Panc1 (cell line): ENCODE data around the gene EMC9. TPM values are rescaled to one million over a fixed set of nuclear protein-coding genes. Genes with fewer than 3 reads are reported as not detected.

Source experiments
- ATAC-seq: fragments of 200-7000 bp; cut with Tn5 transposase; 2 replicates; pipeline ENCODE4 v1.9.1; 2020; ENCODE audit warnings: mild to moderate bottlenecking, moderate library complexity
- BruUV-seq: library from RNA; stranded (reverse); fragments of 400-500 nt; replicated peaks from 2 replicates; lab custom pipeline; 2021; lab: Mats Ljungman, UMichigan
- CTCF ChIA-PET: fragments of 300-600 bp; sonication (Branson Sonifier 250); formaldehyde crosslinking; loops from one replicate; lab custom pipeline; 2022; ENCODE audit warnings: antibody characterized with exemption; lab: Charles Lee
- POLR2A ChIA-PET: fragments of 300-600 bp; sonication (Branson Sonifier 250); formaldehyde crosslinking; loops from one replicate; lab custom pipeline; 2022; ENCODE audit warnings: antibody characterized with exemption; lab: Charles Lee
- DNase-seq: peaks from one replicate; pipeline ENCODE4 v3.0.0-alpha.2; 2010; ENCODE audit warnings: low read depth, low spot score
- H3K27ac ChIP-seq: 2 replicates; pipeline ENCODE4 v1.5.1; 2011; ENCODE audit warnings: mild to moderate bottlenecking, low read length, inconsistent platforms
- H3K27me3 ChIP-seq: fragments of 200-500 bp; sonication (Bioruptor generic); 2 replicates; pipeline ENCODE4 v1.6.0; 2014; ENCODE audit warnings: low read length, inconsistent platforms; ENCODE audit not compliant: control insufficient read depth, insufficient read depth
- H3K36me3 ChIP-seq: fragments of 200-500 bp; sonication (Bioruptor generic); 2 replicates; pipeline ENCODE4 v1.5.1; 2014; ENCODE audit warnings: inconsistent platforms, mild to moderate bottlenecking, low read length, moderate library complexity; ENCODE audit not compliant: control insufficient read depth, insufficient read depth
- H3K4me1 ChIP-seq: 2 replicates; pipeline ENCODE4 v1.5.1; 2011; ENCODE audit warnings: inconsistent platforms, mild to moderate bottlenecking, low read length, moderate library complexity; ENCODE audit not compliant: control insufficient read depth, insufficient read depth
- H3K4me3 ChIP-seq, 2 experiments: 2 replicates each; pipeline ENCODE4 v1.5.1; 2011 to 2012; ENCODE audit warnings: low read depth in 2 of 2, low read length in 2 of 2, mild to moderate bottlenecking in 2 of 2, inconsistent platforms in 1 of 2, moderate library complexity in 1 of 2
- H3K9me3 ChIP-seq: fragments of 200-500 bp; sonication (Bioruptor generic); 2 replicates; pipeline ENCODE4 v1.5.1; 2014; ENCODE audit warnings: low read depth, mild to moderate bottlenecking, inconsistent platforms, low read length, moderate library complexity; ENCODE audit not compliant: control insufficient read depth, insufficient read depth
- POLR2AphosphoS5 ChIP-seq: IDR thresholded peaks from 2 replicates; pipeline ENCODE4 v1.6.1; 2012; ENCODE audit warnings: mild to moderate bottlenecking, low read depth, low read length, moderate library complexity
- REST ChIP-seq, 2 experiments: IDR thresholded peaks; 2 replicates each; pipeline ENCODE4 v1.6.1; 2011 to 2012; ENCODE audit warnings: low read depth in 2 of 2, control low read depth in 1 of 2, low read length in 1 of 2, mild to moderate bottlenecking in 1 of 2, moderate library complexity in 1 of 2; ENCODE audit not compliant: insufficient read depth in 1 of 2
- SIN3A ChIP-seq: IDR thresholded peaks from 2 replicates; pipeline ENCODE4 v1.6.1; 2012; ENCODE audit warnings: low read depth, mild to moderate bottlenecking, low read length, moderate library complexity, borderline replicate concordance; ENCODE audit not compliant: insufficient read depth
- TCF7L2 ChIP-seq: IDR thresholded peaks from 2 replicates; pipeline ENCODE4 v1.6.1; 2011; ENCODE audit warnings: mild to moderate bottlenecking, low read depth, low read length, inconsistent platforms
- in situ Hi-C: cut with HindIII; loops from 2 replicates; pipeline ENCODE4 v1.10.0; 2016; ENCODE audit warnings: low sequenced_read_pairs, low pct_unique_long_range_greater_than_20kb
- intact Hi-C: fragments of 100-400 bp; cut with micrococcal nuclease; formaldehyde crosslinking; loops from one replicate; pipeline ENCODE4 v1.10.0; 2022; ENCODE audit not compliant: unreplicated experiment
- total RNA-seq: library from RNA; stranded (reverse); gene quantifications from one replicate; pipeline ENCODE4 v1.2.1, GENCODE V29; 2021; ENCODE audit not compliant: unreplicated experiment
- TF ChIP-seq, protein P1 (sequence below): fragments of 450-650 bp; IDR thresholded peaks from 2 replicates; pipeline ENCODE4 v1.5.1; 2017; ENCODE audit warnings: mild to moderate bottlenecking

Gene EMC9
- total RNA-seq, 1 experiment from 2014 or later: 42.5 TPM

DNA sequence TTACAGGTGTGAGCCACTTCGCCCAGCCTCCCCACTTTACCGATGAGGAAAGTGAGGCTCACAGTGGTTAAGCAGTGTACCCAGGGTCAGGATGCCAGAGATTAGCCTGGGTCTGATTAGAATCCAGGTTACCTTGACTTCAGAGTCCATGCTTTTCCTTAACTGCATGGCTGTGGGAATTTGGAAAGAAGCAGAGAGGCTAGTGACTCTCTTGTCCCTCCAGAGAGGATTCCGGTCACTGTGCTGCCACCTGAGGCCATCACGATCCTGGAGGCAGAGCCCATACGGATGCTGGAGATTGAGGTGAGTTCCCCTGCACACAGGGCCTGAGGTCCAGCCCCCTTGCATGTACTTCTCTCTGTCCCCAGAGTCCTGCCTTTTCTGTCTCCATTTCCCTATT lies 35.2 kb upstream of the EMC9 start:
- Histone ChIP-seq H3K9me3 (no peaks in the 10 kb centered on the region), H3K27ac (no peak overlapping the region), H3K36me3 (no peaks in the 10 kb centered on the region), H3K4me1 (no peaks in the 10 kb centered on the region; the same call in 1 of the 2 replicates), H3K27me3 (no peaks in the 10 kb centered on the region), H3K4me3 (no peak overlapping the region)
- ChIA-PET CTCF (no interaction called here), POLR2A (no interaction called here)
- no peak for ATAC-seq
- in situ Hi-C loops: no loop called here
- no peak for DNase-seq
- no TSS peak for BruUV-seq
- no peak for TF ChIP-seq SIN3A
- TF ChIP-seq REST (IDR thresholded peaks at IDR 0.05; ENCODE audit: insufficient read depth in 1 of 2, low read depth in 2 of 2, low read length in 1 of 2): no peak
- intact Hi-C loops: no loop called here

- Histone ChIP-seq H3K27me3 (no peaks in the 10 kb centered on the region), H3K36me3 (no peaks in the 10 kb centered on the region), H3K27ac (no peak overlapping the region), H3K4me3 (no peak overlapping the region; a peak in 1 of 4 replicates), H3K4me1 (no peaks in the 10 kb centered on the region; the same call in 1 of the 2 replicates), H3K9me3 (no peaks in the 10 kb centered on the region)
- ChIA-PET POLR2A (no interaction called here), CTCF (no interaction called here)
- intact Hi-C loops (no loop called here), in situ Hi-C loops (no loop called here)
- ATAC-seq: no peak
- TF ChIP-seq SIN3A: no peak
- no peak for DNase-seq
- no TSS peak for BruUV-seq
Measured at GRCh38 chr14:24172871-24173281, 31.5 kb upstream of the EMC9 start.

GRCh38 chr14:24172261-24172860 lies 31.0 kb upstream of the EMC9 start:
- ATAC-seq (no peak), DNase-seq (no peak)
- Histone ChIP-seq H3K9me3 (no peaks in the 10 kb centered on the region), H3K27ac (no peak overlapping the region), H3K36me3 (no peaks in the 10 kb centered on the region), H3K27me3 (no peaks in the 10 kb centered on the region), H3K4me3 (peak overlapping the region in 1 of 2 experiments; percentile 16; a peak in 1 of 4 replicates), H3K4me1 (no peaks in the 10 kb centered on the region)
- POLR2A ChIA-PET: no interaction called here
- intact Hi-C loops (no loop called here), in situ Hi-C loops (no loop called here)
- TF ChIP-seq REST (IDR thresholded peaks at IDR 0.05; ENCODE audit: insufficient read depth in 1 of 2, low read depth in 2 of 2, low read length in 1 of 2) (no peak), TCF7L2 (no peak), POLR2AphosphoS5 (no peak), SIN3A (no peak)
- TF ChIP-seq, protein P1, sequence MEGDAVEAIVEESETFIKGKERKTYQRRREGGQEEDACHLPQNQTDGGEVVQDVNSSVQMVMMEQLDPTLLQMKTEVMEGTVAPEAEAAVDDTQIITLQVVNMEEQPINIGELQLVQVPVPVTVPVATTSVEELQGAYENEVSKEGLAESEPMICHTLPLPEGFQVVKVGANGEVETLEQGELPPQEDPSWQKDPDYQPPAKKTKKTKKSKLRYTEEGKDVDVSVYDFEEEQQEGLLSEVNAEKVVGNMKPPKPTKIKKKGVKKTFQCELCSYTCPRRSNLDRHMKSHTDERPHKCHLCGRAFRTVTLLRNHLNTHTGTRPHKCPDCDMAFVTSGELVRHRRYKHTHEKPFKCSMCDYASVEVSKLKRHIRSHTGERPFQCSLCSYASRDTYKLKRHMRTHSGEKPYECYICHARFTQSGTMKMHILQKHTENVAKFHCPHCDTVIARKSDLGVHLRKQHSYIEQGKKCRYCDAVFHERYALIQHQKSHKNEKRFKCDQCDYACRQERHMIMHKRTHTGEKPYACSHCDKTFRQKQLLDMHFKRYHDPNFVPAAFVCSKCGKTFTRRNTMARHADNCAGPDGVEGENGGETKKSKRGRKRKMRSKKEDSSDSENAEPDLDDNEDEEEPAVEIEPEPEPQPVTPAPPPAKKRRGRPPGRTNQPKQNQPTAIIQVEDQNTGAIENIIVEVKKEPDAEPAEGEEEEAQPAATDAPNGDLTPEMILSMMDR: no peak
- CTCF ChIA-PET: no interaction called here
- no TSS peak for BruUV-seq
